ENCODE results near the gene HAS3.

The HAS3 gene

GRCh38 chr16:69094501-69094900 is 11.0 kb upstream of the HAS3 start:
- no peak for DNase-seq

GRCh38 chr16:69095193-69095592 is 10.3 kb upstream of the HAS3 start:
- DNase-seq, result no peak

- no peak for DNase-seq
These were observed 5.3 kb upstream of the HAS3 start for GRCh38 chr16:69100071-69100691.

GRCh38 chr16:69106491-69107315 is 1.2 kb downstream of the HAS3 start:
- DNase-seq, result no peak

GRCh38 chr16:69107316-69107962 is 2.0 kb downstream of the HAS3 start:
- no peak for DNase-seq

- no peak for DNase-seq
These were observed 2.8 kb downstream of the HAS3 start for GRCh38 chr16:69108064-69108904.

- no peak for DNase-seq
These were observed 3.4 kb downstream of the HAS3 start for GRCh38 chr16:69108905-69109252.

GRCh38 chr16:69109486-69110270 is 4.2 kb downstream of the HAS3 start:
- DNase-seq, result no peak

GRCh38 chr16:69110406-69110805 is 5.0 kb downstream of the HAS3 start:
- no peak for DNase-seq

- DNase-seq, result no peak
These were observed 5.9 kb downstream of the HAS3 start for GRCh38 chr16:69111216-69111875.

- no peak for DNase-seq
These were observed 6.4 kb downstream of the HAS3 start for GRCh38 chr16:69111876-69112230.

- DNase-seq, result peak; percentile 12
These were observed 7.1 kb downstream of the HAS3 start for GRCh38 chr16:69112285-69113129.

GRCh38 chr16:69113216-69113615 is 7.8 kb downstream of the HAS3 start:
- DNase-seq, result no peak

- DNase-seq, result no peak
These were observed 9.0 kb downstream of the HAS3 start for GRCh38 chr16:69114346-69114975.

GRCh38 chr16:69114976-69115355 is 9.5 kb downstream of the HAS3 start:
- no peak for DNase-seq

GRCh38 chr16:69115361-69115760 is 9.9 kb downstream of the HAS3 start:
- no peak for DNase-seq

- DNase-seq, result no peak
These were observed 10.4 kb downstream of the HAS3 start for GRCh38 chr16:69115837-69116236.

- no peak for DNase-seq
These were observed 10.9 kb downstream of the HAS3 start for GRCh38 chr16:69116256-69116875.

- DNase-seq, result no peak
These were observed 11.5 kb downstream of the HAS3 start for GRCh38 chr16:69116906-69117305.

GRCh38 chr16:69118468-69118867 is 13.0 kb downstream of the HAS3 start:
- DNase-seq, result no peak
